NCI-H82 treated with DMSO at 0.1 percent for 48 hours (cell line): Measurements from ENCODE around the gene SLX4IP.

Experiments used
- DNase-seq: peaks from one replicate; lab custom pipeline; 2025; ENCODE audit not compliant: unreplicated experiment; lab: John Stamatoyannopoulos, UW

The SLX4IP gene

DNA sequence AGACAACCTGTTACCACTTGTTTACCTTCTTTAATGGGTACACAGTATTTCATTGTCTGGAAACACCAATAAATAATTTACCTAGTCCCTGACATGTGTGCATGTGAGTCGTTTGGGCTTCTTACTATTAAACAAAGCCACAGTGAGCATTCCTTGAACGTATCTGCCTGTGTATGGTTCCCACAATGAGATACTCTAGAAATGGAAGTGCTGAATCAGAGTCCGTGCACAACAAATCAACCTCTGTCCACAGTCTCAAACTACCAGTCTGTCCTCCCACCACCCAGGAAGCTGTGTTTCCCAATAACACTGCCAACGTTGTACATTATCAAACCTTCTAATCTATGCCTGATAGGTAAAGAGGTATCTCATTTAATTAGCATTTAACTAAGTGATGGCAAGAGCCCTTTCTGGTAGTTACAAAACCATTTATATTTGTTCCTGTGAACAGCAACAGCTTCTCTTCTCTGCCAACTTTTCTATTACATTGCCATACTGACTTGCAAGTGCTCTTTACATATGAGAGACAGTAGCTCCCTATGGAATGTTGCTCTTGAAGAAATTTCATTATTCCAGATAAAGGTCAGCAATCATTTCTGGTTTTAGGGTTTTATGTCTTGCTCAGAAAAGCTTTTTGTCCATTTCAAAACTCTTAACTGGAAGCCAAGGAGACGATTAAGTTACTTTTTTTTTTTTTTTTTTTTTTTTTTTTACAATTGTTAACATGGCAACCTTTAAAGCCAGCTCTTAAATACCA lies 223.9 kb downstream of the SLX4IP start:
- no peak for DNase-seq

DNA sequence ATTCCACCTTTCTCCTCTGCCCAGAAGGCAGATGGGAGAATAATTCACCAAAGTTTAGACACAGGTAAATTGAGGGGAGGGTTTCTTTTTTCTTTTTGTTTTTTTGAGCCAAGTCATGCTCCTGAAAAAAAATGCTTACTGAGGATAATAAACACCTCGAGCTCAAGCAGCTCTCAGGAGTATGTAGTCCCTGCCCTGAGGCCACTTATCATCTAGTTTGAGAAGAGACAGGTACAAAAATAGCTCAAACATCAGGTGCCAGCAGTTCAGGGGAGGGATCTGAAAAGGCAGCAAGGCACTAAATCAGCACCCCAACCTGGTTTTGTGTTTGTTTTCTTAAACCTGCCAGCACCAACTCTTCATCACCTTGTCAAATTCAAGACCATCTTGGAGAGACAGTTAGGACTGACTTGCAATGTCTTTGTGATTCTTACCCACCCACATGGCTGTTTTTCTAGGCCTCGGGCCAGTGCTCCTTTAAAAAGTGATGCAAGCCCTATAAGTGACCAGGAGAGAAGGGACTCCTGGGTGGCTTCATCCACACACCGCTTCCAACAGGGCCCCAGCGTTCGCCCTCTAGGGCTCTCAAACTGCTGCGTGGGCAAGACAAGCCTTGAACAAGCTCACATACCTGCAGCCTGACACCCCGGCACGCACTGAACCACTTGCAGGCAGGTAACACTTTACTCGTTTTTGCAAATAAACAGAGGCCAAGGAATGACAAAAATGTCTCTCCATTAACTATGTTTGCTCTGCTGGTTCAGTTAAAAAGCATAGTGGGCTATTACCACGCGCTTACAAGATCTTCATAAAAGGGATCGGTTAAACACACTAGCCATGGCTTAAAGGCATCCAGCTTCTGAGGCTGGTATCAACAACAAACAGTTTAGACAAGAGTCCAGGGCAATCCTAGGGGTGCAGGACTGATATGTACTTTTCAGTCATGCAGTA lies 224.8 kb downstream of the SLX4IP start:
- no peak for DNase-seq

DNA sequence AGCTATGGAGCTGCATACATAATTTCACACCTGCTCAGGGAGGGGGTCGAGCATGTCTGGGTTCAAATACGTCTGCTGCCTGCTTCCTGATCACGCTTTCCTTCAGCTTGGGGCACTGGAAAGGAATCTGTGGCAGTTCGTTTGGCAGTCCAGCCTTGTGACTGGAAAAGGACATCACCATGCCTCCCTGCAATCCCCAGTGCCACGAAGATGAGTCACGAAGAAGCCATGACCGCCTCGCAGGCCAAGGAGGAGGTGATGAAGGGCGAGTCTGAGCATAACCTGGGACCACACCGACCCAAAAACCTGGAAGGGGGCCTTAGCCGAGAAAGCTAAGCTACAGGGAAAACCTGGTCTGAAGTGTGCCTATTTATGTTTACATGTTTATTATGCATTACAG lies 225.6 kb downstream of the SLX4IP start:
- no peak for DNase-seq

DNA sequence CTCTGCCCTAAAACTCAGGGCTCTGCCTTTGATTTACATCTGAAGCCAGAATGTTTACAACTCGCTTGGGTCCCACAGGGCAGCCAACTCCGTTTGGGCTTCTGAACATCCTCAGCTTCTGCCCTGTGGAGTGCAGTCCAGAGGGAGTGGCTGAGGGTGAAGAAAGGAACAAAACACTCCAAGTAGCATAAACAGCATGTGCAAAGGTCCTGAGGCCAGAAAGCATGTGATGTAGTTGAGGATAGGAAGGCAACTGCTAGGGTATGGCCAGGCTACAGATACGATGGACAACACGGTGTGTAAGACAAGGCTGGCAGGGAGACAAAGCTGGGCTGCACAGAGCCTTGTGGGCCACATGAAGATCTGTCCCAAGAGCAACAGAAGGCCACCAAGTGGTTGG lies 226.2 kb downstream of the SLX4IP start:
- no peak for DNase-seq

DNA sequence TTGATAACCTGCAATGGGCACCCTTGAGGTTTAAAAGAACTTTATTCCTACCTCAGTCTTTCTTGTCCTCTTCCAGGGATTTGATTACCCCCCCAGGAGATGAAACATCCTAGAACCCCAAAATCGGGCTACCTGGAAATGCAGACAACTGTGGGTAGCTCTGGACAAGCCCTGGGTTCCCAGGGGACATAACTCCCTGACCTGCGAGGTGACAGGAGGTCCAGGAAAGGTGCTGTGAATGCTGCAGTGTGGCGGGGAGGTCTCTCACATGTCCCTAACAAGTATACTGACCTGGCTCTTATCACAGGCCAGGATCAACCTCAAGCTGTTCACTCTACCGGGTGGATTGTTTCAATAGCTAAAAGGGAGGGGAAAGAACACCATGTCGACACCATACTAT lies 227.0 kb downstream of the SLX4IP start:
- no peak for DNase-seq

DNA sequence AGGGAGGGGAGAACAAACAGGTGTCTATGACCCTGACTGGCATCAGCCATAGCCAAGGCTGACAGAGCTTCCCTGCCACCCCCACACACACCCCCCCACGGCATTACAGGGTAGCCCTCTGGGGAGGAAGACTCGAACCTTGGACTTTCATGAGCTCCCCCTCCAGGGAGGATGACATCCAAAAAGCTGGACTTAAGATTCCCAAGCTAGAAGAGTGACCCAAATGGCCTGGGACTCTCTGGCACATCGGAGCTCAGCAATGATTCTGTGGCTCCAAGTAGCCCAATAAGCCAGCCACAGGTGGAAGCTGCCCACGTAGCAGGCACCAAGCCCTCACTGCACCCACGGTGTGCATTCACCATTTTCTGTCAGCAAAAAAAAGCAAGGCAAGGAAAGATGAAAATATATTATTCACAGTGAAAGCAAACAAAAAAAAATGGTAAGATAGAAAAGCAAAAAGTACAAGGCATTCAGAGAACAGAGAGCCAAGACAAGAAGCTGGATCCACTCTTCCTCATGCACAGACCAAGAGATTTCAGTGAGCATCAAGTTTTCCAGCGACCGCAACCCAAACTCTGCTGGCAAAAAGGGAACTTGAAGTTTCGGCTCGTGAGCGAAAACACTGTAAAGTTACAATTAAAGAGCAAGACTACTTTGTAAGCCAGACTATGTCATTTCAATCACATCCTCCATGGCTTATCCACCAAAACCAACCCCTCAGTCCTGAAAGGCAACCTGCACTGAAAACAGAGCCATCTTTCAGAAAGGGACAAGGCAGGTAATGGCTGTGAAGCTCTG lies 227.8 kb downstream of the SLX4IP start:
- DNase-seq, result no peak

DNA sequence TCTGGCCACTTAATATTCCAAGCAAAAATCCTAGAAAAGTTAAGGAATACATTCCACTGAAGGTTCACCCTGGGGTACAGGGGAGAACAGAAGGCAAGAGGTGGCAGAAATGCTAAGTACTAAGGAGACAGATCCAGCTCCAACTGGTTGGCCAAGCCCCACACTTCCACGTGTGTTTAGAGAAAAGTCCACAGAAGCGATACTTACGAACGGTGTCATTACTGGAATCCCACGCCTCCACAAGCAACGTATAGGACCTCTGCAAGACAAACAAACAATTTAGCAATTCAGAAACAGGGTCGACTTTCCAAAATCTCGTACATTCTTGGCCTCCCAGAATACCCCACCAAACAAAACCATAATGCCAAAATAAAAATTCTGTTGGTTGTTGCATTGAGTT lies 228.7 kb downstream of the SLX4IP start:
- no peak for DNase-seq

DNA sequence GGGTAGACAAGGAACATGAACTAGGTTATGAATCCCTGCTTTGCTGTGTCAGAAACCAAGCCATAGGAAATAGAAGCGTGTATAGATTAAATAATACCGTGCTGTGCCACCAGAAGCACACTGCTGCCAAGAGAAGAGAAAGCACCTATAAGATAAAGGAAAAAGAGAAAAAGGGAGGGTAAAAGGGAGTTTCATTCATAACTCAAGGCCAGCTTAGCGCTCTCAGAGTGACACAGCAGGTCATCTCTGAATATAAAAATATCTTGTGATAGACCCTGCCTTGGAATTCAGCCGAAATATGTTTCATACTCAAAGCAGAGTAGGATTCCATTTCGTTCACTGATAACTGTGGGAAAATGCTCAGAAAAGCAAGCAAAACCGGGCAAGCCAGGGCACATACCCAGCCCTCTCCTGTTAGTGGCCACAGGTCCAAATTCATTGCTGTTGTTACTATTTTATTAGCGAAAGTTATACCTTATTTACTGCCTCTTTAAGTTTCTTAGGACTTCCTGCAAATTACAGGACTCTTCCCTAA lies 230.0 kb downstream of the SLX4IP start:
- no peak for DNase-seq

DNA sequence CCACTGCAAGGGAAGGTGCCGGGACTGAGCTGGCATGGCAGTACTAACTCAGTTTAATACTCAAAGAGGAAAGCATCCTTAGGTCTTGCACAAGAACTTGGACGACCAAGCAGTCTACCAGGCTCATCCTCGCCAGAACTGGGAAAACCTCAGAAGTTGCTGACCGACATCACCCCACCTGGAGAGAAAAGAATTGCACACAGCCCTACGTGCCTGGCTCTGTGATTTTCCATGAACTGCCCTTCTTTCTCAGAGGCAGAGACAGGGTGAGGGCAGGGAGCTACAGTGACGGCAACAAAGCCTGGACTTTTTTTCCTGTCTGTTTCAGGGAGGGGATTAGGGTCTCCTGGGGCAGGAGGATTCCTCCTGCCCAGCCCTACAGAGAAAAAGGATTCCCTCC lies 230.7 kb downstream of the SLX4IP start:
- DNase-seq, result no peak

DNA sequence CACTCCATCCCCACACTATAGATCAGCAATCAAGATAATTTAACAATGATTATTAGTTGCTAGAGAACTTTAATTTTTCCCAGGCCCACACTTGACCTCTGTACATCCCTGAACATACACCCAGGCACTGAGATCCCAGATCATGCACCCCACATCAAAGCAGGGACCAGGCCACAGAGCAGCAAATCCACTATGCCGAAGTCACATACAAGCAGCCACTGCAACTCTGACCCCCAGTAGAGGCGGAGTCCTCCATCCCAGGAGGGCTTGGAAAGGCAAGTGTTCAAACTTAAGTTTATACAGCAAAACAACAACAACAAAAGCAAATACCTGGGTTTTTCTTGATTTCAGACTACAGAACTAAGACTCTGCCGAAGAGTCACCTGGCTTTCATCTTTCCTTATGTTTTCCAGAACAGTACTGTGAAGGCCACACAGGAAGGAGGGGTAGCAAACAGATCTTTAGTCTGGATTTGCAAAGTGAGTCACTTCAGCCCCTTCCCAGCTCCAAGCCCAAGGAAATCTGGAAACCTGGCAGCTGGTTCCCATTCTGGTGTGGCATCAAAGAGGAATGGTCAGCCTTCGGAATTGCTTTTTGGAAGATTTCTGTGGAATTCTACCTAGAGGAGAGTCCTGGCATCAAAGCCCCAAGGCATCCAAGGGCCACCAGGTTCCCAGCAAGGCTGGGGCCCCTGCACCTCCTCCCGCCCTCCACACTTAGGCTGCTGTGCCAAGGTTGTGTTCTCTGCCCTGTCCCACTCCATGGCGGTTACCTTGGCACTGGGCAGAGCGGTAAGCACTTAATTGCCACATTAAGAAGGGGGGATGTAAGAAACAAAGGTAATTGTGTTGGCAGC lies 231.3 kb downstream of the SLX4IP start:
- DNase-seq, result no peak

DNA sequence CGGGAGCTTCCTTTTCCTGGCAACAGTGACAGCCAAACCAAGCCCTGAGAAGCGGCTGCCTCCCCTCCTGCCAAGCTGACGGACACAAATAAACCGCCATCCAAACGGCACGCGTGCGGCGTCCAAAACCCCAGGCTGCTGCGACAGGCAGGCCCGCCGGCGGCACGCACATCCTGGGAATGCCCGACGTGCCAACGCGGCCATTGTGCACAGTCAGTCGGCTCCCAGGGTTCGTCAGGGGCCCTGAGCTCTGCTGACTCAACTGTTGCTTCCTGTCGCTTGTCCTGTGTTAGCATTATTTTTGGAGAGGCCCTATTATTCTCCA lies 231.9 kb downstream of the SLX4IP start:
- DNase-seq, result no peak

DNA sequence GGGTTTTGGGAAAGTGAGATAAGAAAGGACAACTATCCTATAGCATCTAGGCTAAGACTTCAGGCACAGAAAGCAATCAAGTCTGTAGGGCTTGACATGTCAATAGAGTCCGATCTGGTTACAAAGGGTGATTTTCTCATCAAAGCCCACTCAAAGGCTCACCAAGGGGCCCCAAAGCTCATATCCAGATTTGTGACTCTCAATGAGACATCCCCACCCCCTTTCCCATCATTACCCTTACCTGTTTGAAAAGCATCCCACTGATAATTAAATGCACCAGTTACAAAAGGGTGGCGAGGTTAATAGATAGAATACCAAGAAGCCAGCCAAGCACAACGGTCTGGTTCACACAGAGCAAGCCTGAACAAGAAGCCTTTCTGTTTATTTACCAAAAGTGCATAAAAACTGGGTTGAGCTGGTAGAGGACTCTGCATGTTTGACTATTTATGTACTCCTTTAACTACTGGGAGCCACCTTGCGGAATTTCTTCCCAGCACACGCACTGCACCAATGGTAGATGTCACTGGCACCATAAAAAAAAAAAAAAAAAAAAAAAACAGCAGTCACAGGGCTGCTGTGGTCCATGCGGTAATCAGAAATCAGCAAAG lies 232.6 kb downstream of the SLX4IP start:
- no peak for DNase-seq

DNA sequence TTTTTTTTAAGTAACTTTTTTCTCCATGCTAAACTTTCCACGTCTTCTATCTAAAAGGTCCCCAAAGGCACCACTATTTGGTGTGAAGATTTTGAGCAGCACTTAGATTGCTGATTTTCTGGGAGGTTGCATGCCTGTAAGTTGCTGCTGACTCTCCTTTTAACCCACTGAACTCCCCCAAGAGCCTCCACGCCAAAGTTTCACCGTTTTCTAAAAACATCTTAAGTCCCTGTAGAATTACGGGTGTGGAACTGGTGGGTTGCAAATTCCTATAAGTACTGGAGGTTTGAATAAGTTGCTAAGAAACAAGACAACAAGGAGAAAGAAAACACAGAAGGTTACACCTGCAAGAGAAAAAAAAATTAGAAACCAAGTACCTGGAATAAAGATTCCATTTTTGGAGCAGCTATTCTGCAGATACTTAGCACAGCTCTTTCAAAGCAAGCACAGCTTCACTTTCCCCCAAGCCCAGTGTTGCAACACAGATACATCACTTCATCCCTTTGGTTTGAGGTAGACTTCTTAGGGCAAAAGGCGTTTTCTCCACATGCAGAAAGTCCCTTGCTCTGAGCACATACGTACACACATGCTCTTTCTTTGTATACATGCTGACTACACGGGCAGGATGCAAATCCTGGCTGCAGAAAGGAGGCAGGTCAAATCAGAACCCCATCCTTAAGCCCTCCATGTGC lies 233.7 kb downstream of the SLX4IP start:
- DNase-seq, result no peak

DNA sequence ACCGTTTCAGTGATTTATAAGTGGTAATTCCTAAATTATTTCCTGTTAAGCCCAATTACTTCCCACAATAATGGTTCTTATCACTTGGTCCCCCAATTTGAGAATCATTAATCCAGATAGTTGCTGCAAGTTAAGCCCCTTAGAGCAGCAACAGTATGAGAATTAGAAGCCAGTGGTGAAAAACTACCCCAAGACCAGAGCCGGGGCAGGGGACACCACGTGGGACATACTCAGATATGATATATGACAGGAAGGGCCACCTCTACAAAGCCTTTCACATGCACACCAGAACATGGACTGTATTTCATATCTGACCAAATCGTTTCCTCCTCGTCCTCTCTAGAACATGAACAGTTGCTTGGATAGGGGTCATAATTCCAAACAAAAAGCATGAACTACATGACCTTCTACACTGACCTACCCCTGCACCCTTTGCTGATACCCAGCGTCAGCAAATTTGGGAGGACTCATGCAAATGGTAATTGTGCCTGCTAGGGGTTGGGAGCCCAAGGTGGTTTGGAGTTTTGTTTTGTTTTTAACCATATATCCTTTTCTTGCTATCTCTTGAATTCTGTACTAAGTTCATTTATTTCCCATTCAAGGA lies 234.8 kb downstream of the SLX4IP start:
- no peak for DNase-seq

DNA sequence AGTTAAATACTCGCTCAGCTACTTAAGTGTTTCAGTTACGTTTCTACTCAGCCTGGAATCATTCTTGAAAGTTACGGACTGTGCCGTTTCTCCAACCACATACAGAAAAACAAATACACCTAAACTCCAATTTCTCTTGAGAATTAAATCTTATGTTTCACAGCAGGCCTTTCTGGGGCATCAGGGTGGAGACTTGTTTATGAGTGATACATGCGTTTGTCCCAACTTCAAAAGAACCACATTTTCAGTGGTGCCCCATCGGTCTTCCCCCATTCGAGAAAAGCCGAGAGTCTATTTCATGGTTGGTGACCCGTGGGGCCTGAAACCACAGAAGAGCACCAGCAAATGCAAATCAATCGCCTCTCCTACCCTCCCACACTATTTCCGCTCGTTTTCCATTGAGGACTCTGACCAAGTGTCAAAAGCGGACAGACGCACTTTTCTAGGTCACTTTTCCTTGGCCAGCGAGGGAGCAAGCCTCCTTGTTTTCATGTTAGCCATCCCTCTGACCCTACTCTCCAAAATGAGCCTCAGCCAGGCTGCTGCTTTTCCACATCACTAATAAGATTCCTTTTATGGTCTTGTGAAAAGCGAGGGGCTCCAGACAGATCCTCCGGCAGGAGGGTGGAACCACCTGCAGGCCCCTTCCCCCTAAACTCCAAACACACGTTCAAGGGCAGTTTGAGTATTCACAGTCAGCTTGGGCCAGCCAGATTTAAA lies 235.6 kb downstream of the SLX4IP start:
- DNase-seq, result peak; percentile 71

DNA sequence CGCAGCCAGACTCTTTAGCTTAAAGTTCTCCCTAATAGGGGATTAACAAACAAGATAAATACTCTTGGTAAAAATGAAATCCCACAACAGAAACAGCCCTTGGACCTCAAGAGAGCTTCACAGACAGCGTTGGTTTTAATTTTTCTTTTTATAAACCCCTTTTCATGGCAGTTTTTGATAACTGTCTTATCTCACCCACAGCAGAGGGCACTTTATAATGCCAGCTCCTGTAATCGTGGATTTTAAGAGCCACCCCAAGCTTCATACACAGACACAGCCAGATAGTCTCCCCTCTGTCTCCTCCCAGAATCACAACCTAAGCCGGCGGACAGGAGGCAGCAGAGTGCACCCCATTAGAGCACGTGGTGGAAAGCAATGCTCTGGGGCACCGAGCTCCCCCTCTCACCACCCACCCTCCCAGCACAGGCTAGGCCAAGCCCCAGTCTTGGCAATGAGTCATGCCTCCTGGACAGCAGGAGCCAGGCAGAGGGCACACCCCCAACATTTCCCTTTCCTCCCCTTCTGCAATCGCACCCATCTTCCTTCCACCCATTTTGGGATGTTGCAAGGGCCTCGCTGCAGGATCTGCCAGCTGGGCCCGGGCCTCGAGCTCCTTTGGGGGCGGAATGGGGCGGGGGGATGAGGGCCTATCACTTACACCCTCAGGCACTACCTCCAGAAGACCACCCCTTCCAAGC lies 236.3 kb downstream of the SLX4IP start:
- DNase-seq, result no peak

DNA sequence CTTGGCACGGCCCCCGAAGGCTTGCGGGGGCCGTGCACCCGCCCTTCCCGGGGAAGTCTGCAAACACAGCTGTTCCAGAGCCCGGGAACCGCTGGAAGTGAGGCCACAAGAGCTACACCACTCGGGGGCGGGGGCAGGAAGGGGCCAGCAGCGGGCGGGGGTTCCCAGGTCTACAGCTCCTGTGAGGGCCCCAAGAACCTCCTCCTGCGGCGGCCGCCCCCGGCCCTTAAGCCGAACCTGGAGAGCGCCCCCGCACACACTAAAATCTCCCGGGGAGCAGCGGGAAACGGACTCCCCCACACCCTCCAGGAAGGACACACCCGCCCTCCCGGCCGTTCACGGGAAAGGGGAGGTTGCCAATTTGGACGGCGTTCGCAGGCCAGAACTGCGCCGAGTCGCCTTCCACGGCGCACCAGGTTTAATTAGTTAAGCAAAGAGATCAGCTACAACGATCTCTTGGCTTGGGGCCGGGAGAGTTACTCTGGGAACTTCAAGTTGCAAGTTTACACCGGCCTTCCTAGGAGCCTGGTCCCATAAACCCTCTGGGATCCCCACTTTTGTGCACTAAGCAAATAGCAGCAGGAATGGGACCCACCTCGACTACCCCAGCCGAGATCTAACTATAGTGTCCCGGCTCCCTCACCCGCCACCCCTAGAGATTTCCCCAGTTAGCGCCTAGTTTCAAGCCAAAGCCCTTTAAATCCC lies 237.0 kb downstream of the SLX4IP start:
- DNase-seq, result no peak
